GM12878 (cell line): Measurements from ENCODE around the gene ZNF841. TPM values are rescaled to one million over a fixed set of nuclear protein-coding genes. Genes with fewer than 3 reads are reported as not detected.

ENCODE experiments used
- BCLAF1 ChIP-seq: fragments of 450-650 bp; IDR thresholded peaks from 2 replicates; pipeline ENCODE4 v1.6.1; 2017; ENCODE audit warnings: antibody characterized with exemption, mild to moderate bottlenecking, moderate library complexity
- CBX5 ChIP-seq: sonication (generic); IDR thresholded peaks from 2 replicates; pipeline ENCODE4 v1.6.1; 2016; ENCODE audit warnings: low read depth, moderate library complexity, mild to moderate bottlenecking, inconsistent platforms
- CREB1 ChIP-seq: IDR thresholded peaks from 2 replicates; pipeline ENCODE4 v1.6.1; 2012; ENCODE audit warnings: low read depth, mild to moderate bottlenecking, inconsistent platforms
- E2F4 ChIP-seq: IDR thresholded peaks from 2 replicates; pipeline ENCODE4 v1.6.1; 2012; ENCODE audit warnings: low read depth, low read length, improper control_type of control experiment
- EGR1 ChIP-seq, 2 experiments: IDR thresholded peaks; 1 replicate in 1 of 2; 2 replicates in 1 of 2; pipeline ENCODE4 v1.6.1; 2011 to 2012; ENCODE audit warnings: low read depth in 2 of 2, low read length in 2 of 2, borderline replicate concordance in 1 of 2, mild to moderate bottlenecking in 1 of 2, moderate library complexity in 1 of 2
- IRF3 ChIP-seq: fragments of 450-650 bp; IDR thresholded peaks from 2 replicates; pipeline ENCODE4 v1.6.1; 2014; ENCODE audit warnings: mild to moderate bottlenecking
- IRF5 ChIP-seq: fragments of 450-650 bp; IDR thresholded peaks from 2 replicates; pipeline ENCODE4 v1.6.1; 2017; ENCODE audit warnings: borderline replicate concordance
- MTA2 ChIP-seq: fragments of 450-650 bp; IDR thresholded peaks from 2 replicates; pipeline ENCODE4 v1.6.1; 2016; ENCODE audit warnings: low read depth, mild to moderate bottlenecking, moderate library complexity
- MYC ChIP-seq: IDR thresholded peaks from 2 replicates; pipeline ENCODE4 v1.6.1; 2011; ENCODE audit warnings: mild to moderate bottlenecking, low read length, moderate library complexity, inconsistent platforms; ENCODE audit not compliant: insufficient read depth, insufficient replicate concordance, insufficient read length, severe bottlenecking
- NFIC ChIP-seq: IDR thresholded peaks from 2 replicates; pipeline ENCODE4 v1.6.1; 2012; ENCODE audit warnings: low read depth, mild to moderate bottlenecking, inconsistent platforms, low read length, moderate library complexity
- POLR2AphosphoS5 ChIP-seq: IDR thresholded peaks from 2 replicates; pipeline ENCODE4 v1.6.1; 2011; ENCODE audit warnings: mild to moderate bottlenecking, low read length, inconsistent platforms
- RAD21 ChIP-seq: IDR thresholded peaks from 2 replicates; pipeline ENCODE4 v1.6.1; 2011; ENCODE audit warnings: mild to moderate bottlenecking, low read depth, low read length, moderate library complexity; ENCODE audit not compliant: insufficient read depth
- SMAD1 ChIP-seq: fragments of 450-650 bp; IDR thresholded peaks from 2 replicates; pipeline ENCODE4 v1.6.1; 2018; ENCODE audit warnings: mild to moderate bottlenecking, low read depth; ENCODE audit not compliant: partially characterized antibody
- SUPT20H ChIP-seq: IDR thresholded peaks from 2 replicates; pipeline ENCODE4 v1.6.1; 2011; ENCODE audit warnings: low read depth, mild to moderate bottlenecking, low read length, moderate library complexity, borderline replicate concordance; ENCODE audit not compliant: control insufficient read depth
- TCF3 ChIP-seq: IDR thresholded peaks from 2 replicates; pipeline ENCODE4 v1.6.1; 2012; ENCODE audit warnings: low read depth, mild to moderate bottlenecking, low read length, borderline replicate concordance; ENCODE audit not compliant: insufficient read depth
- USF1 ChIP-seq: IDR thresholded peaks from 2 replicates; pipeline ENCODE4 v1.6.1; 2011; ENCODE audit warnings: borderline replicate concordance, low read depth, mild to moderate bottlenecking, moderate library complexity, mixed read lengths, low read length; ENCODE audit not compliant: insufficient read depth; ENCODE audit errors: extremely low read length
- YBX1 ChIP-seq: fragments of 450-650 bp; IDR thresholded peaks from 2 replicates; pipeline ENCODE4 v1.6.1; 2016; ENCODE audit warnings: antibody characterized with exemption
- ZBTB33 ChIP-seq: fragments of 450-650 bp; IDR thresholded peaks from 2 replicates; pipeline ENCODE4 v1.6.1; 2017; ENCODE audit warnings: mild to moderate bottlenecking
- ZNF207 ChIP-seq: fragments of 450-650 bp; IDR thresholded peaks from 2 replicates; pipeline ENCODE4 v1.6.1; 2014; ENCODE audit warnings: antibody characterized with exemption, mild to moderate bottlenecking, borderline replicate concordance
- polyA plus RNA-seq, 11 experiments: library from polyadenylated mRNA; depleted of rRNA in 4 of 11; unstranded in 6 of 11; stranded (reverse) in 5 of 11; fragments of >200 nt; fragmentation: Nextera tagmentation in 4 of 11; fragmentation: Illumina TruSeq in 1 of 11; extraction: Ambion mirVana in 4 of 11; extraction: Trizol in 1 of 11; gene quantifications; 1 replicate in 1 of 11; 2 replicates in 10 of 11; pipeline versions ENCODE4 v1.2.1 to v1.2.3, GENCODE V29; 2011 to 2016; ENCODE audit warnings: inconsistent platforms in 2 of 11, missing spikeins in 2 of 11, low read depth in 1 of 11
- total RNA-seq, 4 experiments: library from RNA; depleted of rRNA in 3 of 4; stranded (reverse); fragments of >200 nt in 3 of 4; fragmentation: Illumina TruSeq in 1 of 4; extraction: Trizol in 1 of 4; gene quantifications; 2 replicates each; pipeline versions ENCODE4 v1.2.1 to v1.2.3, GENCODE V29; 2013 to 2021

ZNF841 gene
- total and polyA plus RNA-seq, 10 of the 15 experiments (the other 5 are each of a cell fraction or from before 2014, with no cell fraction given), result 1.4 to 15.0 (median 8.2) TPM

- TF ChIP-seq ZNF207, result no peak
- TF ChIP-seq MYC, result no peak
- TF ChIP-seq POLR2AphosphoS5, result peak; percentile 87
- peak in 1 of 2 experiments; percentile 20; a peak in 1 of 3 replicates for TF ChIP-seq EGR1 (IDR thresholded peaks at IDR 0.05; ENCODE audit: borderline replicate concordance in 1 of 2, low read depth in 2 of 2, low read length in 2 of 2)
- TF ChIP-seq SUPT20H, result no peak
- TF ChIP-seq E2F4, result no peak
- no peak for TF ChIP-seq USF1
- TF ChIP-seq SMAD1, result peak; percentile 33
- no peak for TF ChIP-seq ZBTB33
- no peak for TF ChIP-seq NFIC
- peak; percentile 62 for TF ChIP-seq RAD21
- TF ChIP-seq CREB1, result peak; percentile 5; the same call in 1 of the 2 replicates
- TF ChIP-seq MTA2, result 0 out of 2 replicates have a peak, but pooled peaks have one; percentile 9
- TF ChIP-seq CBX5, result no peak
- no peak for TF ChIP-seq IRF3
- TF ChIP-seq IRF5, result no peak
- TF ChIP-seq TCF3, result no peak
- no peak for TF ChIP-seq BCLAF1
- no peak for TF ChIP-seq YBX1
Measured at GRCh38 chr19:52139252-52140031, 43.9 kb upstream of the ZNF841 start, which contains the start of gene ZNF616 (continued).
